Stimulated activated CD8-positive, alpha-beta memory T cell treated with anti-CD3 and anti-CD28 coated beads, Interleukin-4, amount 100 ng/mL, for 24 hours (primary cell): ENCODE measurements around the gene SMG6.

ENCODE experiments used
- DNase-seq: peaks from one replicate; pipeline ENCODE4 v3.0.0-alpha.2; 2020; ENCODE audit warnings: low read depth

The SMG6 gene

GRCh38 chr17:2235265-2235664 is 68.3 kb downstream of the SMG6 start:
- no peak for DNase-seq

DNA sequence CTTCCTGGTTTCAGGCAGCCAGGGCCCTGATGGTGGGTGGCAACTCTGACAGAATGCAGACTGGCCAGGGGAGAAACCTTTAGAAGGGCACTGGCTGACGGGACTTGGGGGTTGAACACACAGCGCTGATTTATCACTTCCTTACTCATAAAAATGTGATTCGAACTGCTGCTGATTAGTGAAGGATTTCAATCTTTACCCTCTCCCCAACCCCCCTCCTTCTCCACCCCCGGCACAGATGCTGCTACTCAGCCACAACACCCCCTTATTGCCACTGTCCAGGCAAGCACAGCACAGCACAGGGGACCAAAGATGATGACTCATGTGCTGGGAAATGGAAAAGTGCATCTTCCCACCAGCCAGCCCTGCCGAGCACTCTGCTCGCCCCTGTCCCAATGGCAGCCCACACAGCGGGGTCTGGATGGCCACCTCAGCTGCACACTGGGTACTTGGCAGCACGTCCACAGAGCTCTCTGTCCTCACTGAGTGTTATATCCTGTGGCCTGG is 70.1 kb downstream of the SMG6 start:
- DNase-seq: no peak

DNA sequence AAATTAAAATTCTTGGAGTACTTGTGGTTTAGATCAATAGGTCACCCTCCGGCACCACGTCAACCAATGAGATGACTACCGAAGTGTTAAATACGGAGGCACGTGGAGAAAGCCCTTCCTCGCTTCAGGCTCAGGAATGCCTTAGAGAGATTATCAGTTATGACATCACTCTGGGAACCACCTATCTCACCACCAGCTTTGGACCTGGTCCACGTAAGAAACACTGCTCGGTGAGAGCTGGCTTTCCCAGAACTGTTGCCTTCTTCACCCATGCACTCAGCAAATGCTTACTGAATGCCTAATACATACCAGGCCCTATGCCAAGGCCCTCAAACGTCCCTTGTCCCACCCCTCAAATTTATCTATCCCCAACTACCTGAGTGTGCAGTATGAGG is 71.3 kb downstream of the SMG6 start:
- DNase-seq: no peak

DNA sequence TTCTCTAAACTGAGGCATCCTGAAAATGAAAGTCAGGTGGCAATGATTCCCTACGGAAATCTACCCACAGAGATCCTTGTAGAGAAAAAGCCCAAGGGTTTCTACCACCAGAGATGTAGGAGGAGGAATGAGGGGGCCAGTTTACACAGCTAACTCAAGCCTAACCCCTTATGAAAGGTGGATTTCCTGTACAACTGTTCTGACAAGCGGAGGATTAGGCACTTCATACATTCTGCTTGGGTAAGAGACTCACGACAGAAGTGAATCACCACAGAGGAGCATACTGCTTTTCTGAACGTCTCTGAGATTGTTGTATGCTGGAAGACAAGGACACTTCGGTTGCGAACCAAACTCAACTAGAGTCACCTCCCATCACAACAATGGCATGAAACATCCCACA is 72.7 kb downstream of the SMG6 start:
- DNase-seq: no peak

DNA sequence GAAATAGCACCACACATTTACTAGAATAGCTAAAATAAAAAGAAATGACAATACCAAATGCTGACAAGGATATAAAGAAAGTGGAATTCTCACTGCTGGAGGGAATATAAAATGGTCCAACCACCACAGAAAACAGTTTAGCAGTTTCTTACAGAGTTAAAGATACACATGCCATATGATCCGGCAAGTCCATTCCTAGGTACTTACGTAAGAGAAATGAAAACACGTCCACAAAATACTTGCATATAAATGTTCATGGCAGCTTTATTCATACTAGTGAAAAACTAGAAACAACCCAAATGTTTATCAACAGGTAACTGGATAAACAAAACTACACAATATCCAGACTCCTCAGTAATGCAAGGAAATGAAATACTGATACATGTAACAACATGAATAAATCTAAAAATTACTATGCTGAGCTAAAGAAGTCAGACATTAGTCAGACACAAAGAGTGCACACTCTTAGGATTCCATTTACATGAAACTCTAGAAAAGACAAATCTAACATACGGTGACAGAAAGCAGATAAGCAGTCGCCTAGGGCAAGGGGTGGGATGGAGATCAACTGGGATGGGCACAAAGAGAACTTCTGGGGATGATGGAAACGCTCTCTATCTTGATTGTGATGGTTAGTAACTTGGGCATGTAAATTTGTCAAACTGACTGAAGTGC is 76.4 kb downstream of the SMG6 start:
- DNase-seq: no peak

- no peak for DNase-seq
Measured at GRCh38 chr17:2223617-2223927, 80.0 kb downstream of the SMG6 start.

DNA sequence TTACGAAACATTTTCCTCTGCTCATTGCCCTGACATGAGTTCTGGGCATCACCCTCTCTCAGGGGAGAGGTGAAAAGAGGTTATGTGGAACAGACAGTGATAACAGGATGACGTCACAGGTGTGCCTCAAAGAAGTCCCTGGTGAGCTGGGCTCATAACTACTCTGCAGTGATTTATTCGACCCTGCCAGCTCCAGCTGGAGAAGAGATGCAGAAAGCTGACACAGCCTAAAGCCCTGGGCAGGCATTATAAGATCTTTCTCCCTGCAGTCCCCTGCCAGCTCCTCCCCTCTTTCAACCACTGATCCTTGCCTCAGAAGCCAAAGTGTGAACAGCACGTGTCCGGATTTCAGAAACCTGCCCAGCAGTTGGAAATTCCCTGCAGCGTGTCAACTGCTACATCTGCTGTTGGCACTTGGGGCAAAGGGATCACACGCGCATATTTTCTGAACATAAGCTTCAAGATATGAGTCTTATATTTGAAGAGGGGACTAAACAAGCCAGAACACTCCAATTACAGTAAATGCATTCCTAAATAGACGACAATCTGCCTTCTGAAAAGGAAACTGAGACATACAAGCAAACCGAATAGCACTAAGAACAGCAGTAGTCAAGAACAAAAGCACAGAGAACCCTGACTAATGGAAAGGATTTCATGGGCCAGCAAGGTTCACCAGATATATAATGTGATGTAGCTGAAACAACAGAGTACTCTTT is 80.5 kb downstream of the SMG6 start:
- peak; percentile 48 for DNase-seq

GRCh38 chr17:2222301-2222700 is 81.3 kb downstream of the SMG6 start:
- DNase-seq: no peak

GRCh38 chr17:2218426-2218825 is 85.2 kb downstream of the SMG6 start:
- no peak for DNase-seq

DNA sequence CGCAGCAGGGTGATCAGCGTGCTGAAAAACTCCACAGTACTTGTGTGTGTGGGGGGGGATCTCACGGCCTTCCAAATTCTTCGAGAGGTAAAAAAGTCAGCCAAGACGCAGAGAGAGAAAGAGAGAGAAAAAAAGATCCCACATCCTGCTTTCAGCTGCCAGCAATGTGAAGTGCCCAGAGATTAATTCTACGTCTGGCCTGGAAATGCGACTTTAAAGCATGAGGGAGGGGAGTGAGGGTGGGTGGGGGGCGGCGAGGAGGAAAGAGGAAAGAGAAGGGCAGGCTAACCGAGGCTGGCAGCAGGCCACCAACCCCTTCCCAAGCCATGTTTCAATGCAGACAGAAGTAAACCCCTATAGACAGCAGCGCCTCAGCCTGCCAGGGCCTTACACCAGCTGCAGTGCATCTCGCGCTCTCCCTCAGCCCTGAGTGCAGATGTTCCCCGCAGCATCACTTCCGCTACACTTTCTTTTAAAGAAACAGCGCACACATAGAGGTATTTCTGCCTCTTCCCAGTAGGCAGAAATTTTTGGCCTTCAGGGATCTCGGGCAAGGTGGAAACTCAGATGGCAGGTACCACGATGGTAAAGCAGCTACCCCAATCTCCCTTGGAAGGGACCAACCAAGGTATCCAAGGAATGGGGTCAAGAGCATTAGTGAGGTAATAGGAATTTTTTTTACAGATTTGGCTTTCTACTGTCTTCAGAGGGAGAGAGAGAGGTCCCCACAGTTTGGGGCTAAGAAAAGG is 87.8 kb downstream of the SMG6 start:
- peak; percentile 39 for DNase-seq

DNA sequence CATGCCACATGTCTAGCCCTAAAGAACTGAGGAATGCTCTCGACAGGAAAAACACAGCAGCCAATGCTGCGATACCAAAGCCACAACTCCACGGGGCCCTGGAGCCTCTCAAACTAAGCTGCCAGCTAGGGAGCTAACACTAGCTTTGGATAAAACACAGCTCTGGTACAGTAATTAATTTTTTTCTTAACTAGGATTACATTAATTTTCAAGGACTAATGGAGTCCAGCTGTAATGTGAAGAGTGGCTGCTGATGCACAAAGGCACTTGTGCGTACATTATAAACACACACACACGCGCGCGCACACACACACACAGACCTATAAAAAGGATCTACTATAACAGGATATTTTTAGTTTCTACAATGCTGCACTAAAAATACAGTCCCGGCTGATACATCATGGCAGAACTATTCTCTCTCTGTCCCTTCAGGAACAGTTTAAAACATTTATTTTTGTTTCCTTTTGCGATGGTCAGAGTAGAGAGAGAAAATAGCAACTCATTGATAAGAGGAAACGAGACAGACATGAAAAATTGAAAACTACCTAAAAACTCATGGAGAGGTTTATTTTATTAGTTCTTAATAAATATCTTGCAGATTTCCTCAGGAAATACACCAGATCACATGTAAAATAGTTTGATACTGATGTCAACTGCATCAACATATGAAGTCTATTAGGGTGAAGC is 88.5 kb downstream of the SMG6 start:
- no peak for DNase-seq

DNA sequence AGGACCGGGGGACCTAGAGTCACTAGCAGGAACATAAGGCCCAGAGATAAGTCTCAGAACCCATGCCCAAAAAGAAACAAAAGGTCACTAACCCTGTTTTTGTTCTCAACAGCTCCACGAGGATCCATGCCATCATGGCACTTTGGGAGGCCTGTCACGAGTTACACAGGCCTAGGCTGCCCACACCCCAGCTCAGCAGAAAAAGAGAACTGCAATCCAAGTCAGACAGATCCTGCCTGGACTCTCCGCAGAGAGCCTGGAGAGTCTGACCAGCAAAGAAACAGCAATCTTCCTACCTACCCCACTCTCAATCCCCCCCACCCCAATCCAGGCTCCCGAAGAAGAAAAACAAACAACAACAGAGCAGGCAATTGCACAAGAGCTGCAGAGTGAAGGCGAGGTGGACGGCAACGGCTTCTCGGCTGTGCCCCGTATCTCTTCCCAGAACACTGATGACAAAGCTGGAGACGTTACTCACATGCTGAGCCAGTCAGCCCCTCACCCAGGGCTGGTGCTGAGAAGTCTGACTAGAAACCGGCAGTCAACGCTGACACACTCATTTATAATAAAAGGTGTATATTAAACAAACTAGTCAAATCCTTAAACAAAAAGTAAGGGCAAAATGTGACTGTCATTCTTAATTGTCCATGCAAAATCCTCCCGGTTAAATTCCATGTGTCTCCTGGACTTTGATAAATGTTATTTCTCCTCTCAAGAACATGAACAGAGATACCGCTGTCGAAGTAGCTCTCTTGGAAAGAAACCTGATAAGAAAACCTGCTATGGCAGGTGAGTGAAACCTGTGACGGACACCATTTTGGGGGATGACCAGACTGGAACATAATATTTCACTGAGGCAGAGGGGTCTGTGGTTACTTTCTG is 89.3 kb downstream of the SMG6 start:
- no peak for DNase-seq

DNA sequence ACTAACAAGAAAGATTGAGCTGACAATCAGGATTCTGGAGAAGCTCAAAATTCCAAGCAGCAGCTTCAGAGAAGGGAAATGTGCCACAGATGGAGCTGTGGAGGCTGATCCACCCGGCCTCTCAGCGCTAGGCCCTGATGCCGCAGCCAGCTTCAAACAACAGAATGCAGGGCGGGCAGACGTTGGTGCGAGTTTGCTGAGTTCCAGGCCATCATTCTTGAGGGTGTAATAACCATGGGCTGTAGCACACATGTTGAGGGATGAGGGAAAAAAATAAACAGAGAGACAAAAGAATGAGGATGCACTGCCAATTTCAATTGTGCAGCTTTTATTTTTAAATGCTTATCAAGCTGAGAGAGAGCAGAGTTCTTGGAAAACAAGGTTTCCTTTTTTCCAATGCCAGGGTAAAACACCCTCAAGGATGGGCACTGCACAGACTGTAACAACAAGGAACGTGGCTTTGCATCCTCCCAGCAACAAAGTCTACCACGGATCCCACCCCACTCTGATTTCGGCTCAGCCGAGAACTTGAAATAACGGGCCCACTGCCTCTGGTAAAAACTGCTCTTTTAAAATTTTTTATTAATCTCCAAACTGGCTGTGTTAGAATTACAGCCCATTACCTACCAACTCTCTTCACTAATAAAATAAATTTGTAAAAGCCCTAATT is 90.2 kb downstream of the SMG6 start:
- DNase-seq: no peak

- DNase-seq: no peak
Measured at GRCh38 chr17:2212400-2212981, 91.1 kb downstream of the SMG6 start.

DNA sequence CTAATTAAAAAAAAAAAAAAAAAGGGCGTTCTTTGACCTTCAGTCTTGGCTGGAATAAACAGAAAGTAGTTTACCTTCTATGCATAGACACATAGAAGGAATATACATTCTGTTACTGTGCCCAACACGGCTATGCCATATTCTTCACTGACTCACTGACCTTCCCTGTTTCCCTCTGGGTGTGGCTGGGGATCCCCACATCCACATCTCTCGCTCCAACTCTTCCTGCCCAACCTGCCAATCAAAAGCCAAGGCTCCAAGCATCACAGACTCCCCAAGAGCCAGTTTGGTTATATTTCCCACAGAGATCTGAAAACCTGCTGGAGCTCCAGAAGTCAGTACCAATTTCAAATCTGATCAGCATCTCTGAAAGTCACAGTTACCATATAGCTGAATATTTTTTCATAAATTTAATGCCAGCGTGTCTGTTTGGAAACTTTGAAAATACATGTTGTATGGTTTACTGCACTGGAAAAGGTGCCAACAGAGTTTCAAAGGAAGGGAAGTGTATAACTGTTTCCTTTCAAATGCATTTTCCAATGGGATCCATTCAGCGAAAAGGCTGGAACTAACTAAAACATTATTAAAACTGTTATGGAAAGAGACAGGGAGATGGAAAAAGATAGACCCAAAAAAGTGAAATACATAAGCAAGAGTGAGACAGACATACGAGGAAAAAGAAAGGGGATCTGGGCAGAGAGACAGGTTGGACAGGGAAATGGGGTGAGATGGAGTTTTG is 91.8 kb downstream of the SMG6 start:
- DNase-seq: no peak

GRCh38 chr17:2210726-2211125 is 92.9 kb downstream of the SMG6 start:
- DNase-seq: no peak

GRCh38 chr17:2207815-2208515 is 95.6 kb downstream of the SMG6 start:
- DNase-seq: no peak

GRCh38 chr17:2204393-2204792 is 99.2 kb downstream of the SMG6 start:
- DNase-seq: no peak

DNA sequence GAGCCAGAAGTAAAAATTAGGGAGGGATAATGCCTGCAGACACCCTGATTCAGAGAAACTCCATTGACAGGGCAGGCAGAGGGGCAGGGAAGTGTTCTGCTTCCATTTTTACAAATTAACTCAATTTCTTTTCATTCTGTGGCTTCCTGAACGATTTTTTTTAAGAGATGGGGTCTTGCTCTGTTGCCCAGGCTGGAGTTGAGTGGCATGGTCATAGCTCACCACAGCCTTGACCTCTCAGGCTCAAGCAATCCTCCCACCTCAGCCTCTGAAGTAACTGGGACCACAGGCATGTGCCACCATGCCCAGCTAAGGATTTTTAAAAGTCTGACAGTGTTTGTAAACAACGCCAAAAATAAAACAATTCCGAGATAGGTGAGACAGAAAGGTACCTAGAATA is 99.8 kb downstream of the SMG6 start:
- no peak for DNase-seq
